ENCODE measurements around the gene SPSB4. TPM values are rescaled to one million over a fixed set of nuclear protein-coding genes. Genes with fewer than 3 reads are reported as not detected.

The SPSB4 gene
- total and polyA plus RNA-seq, 10 of the 15 experiments (the other 5 are each of a cell fraction or from before 2014, with no cell fraction given), result not detected

- ChIA-PET RAD21 (ENCODE audit: unreplicated experiment) (no interaction called here), SMC1A (ENCODE audit: uncharacterized antibody, unreplicated experiment) (interaction anchor here (0.6 to 0.8 kb wide), 2 partner anchors 13 to 16 kb away, joined by 3 read pairs; no protein-coding TSS in a partner anchor), POLR2A (no interaction called here), CTCF (interaction anchor here (1.6 to 2.0 kb wide), 2 partner anchors 16 to 90 kb away, joined by 5 to 6 read pairs; no protein-coding TSS in a partner anchor)
- no peak overlapping the region for H2AFZ ChIP-seq (ENCODE audit: control insufficient read depth, low read depth, low read length)
- no peaks in the 10 kb centered on the region for H3K9me3 ChIP-seq (replicated peaks; ENCODE audit: control insufficient read depth, insufficient read depth, low read length)
- H3K9ac ChIP-seq (ENCODE audit: control insufficient read depth, insufficient read depth, low read length), result no peak overlapping the region
- in situ Hi-C loops (cut with MboI) (no loop called here), intact Hi-C loops (cut with micrococcal nuclease; ENCODE audit: unreplicated experiment) (no loop called here)
- H3K27ac ChIP-seq (ENCODE audit: control insufficient read depth, insufficient read depth), result no peak overlapping the region
- no peak overlapping the region for H3K4me3 ChIP-seq
- H4K20me1 ChIP-seq (ENCODE audit: control insufficient read depth, insufficient read depth), result no peaks in the 10 kb centered on the region
- DNase-seq (ENCODE audit: low read depth, low spot score) (no peak), ATAC-seq (no peak), FAIRE-seq (no peak)
- H3K27me3 ChIP-seq (replicated peaks in 1 of 2; ENCODE audit: control insufficient read depth in 2 of 2, insufficient read depth in 2 of 2, low read length in 1 of 2), result no peaks in the 10 kb centered on the region; a peak in 1 of 4 replicates
- 8% methylated on average over 3 of the region's 3 CpGs for WGBS (ENCODE audit: insufficient coverage, insufficient replicate concordance, low lambda C conversion rate, missing lambda C conversion rate)
- no peaks in the 10 kb centered on the region for H3K36me3 ChIP-seq (ENCODE audit: control insufficient read depth in 2 of 2, insufficient read depth in 2 of 2, low read length in 1 of 2)
- TF ChIP-seq NR2C1 (IDR thresholded peaks at IDR 0.05) (no peak), SRF (IDR thresholded peaks at IDR 0.05; ENCODE audit: low read depth in 2 of 2, low read length in 2 of 2) (no peak), TCF7 (IDR thresholded peaks at IDR 0.05; ENCODE audit: borderline replicate concordance) (no peak), SUPT20H (IDR thresholded peaks at IDR 0.05; ENCODE audit: borderline replicate concordance, control insufficient read depth, low read depth, low read length) (no peak), CHD4 (IDR thresholded peaks at IDR 0.05) (no peak), ZNF207 (IDR thresholded peaks at IDR 0.05; ENCODE audit: borderline replicate concordance) (no peak)
- TF ChIP-seq, protein P1, sequence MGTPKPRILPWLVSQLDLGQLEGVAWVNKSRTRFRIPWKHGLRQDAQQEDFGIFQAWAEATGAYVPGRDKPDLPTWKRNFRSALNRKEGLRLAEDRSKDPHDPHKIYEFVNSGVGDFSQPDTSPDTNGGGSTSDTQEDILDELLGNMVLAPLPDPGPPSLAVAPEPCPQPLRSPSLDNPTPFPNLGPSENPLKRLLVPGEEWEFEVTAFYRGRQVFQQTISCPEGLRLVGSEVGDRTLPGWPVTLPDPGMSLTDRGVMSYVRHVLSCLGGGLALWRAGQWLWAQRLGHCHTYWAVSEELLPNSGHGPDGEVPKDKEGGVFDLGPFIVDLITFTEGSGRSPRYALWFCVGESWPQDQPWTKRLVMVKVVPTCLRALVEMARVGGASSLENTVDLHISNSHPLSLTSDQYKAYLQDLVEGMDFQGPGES (IDR thresholded peaks at IDR 0.05), result no peak
- no peaks in the 10 kb centered on the region for H3K79me2 ChIP-seq (ENCODE audit: control insufficient read depth, insufficient read depth, low read length)
- no peaks in the 10 kb centered on the region for H3K4me1 ChIP-seq (ENCODE audit: control insufficient read depth, insufficient read depth, low read length)
- no TSS peak for BruUV-seq (replicated peaks)
- no peak overlapping the region for H3K4me2 ChIP-seq (ENCODE audit: control insufficient read depth, insufficient read depth)
These were observed 35.7 kb upstream of the SPSB4 start for GRCh38 chr3:141015481-141015880.

All from GM12878 (cell line).